Stimulated activated CD4-positive, alpha-beta T cell treated with anti-CD3 and anti-CD28 coated beads, Interleukin-4, amount 100 ng/mL, for 1 hour (primary cell): ENCODE data around the gene ZNF385C.
"Not testable (repeated sequence)": the region's sequence is repeated elsewhere in the genome, so short reads cannot be mapped to it uniquely, and the experiment has no call there.

Experiments
- DNase-seq: peaks from one replicate; pipeline ENCODE4 v3.0.0-alpha.2; 2020

Gene ZNF385C

DNA sequence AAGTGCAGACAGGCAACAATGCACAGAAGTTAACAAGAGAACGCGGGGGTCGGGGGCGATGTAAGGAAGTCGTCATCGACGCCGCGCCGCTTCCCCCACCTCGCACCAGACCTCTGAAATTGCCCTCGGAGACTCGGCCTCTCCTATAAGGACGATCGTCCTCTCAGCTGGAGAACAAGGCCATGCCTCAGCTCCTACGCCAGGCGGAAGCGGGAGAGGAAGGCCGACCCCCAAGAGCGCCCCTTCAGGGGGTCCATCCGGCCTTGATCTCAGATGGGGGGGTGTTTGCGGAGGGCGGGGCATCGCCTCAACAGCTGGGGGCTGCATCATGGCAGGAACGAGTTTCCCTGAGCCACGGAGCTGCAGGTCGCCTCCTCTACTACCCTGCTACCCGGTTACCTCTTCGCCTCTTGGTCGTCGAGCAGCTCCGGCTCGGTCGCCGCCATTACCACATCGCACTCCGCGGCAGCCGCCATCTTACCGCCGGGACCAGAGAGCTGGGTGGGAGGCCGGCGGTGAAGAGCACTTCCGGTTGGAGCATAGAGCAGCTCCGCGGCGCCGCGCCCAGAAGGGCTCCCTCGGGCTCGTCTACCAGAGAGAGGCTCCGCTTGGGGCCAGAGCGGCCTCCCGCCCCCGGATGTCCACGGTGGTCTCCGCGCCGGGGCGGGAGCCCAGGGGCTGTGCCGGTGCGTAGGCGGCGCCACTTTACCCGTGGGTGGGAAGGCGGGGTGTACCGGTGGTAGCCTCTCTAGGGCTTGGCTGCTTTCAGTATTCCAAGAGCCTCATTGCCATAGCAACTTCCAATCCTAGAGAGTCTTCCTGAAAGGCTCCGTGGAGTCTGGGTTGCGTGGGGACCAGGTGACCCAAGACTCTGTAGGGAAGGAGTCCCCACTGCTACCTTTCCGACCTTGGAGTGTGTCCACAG lies 81.1 kb downstream of the ZNF385C start, which contains the start of gene DNAJC7:
Gene DNAJC7, minus strand, starts transcription at position 499 of the 925 bp plus-strand sequence. Its CDS starts 23 bp downstream, at position 476.
- peak; percentile 87 for DNase-seq

DNA sequence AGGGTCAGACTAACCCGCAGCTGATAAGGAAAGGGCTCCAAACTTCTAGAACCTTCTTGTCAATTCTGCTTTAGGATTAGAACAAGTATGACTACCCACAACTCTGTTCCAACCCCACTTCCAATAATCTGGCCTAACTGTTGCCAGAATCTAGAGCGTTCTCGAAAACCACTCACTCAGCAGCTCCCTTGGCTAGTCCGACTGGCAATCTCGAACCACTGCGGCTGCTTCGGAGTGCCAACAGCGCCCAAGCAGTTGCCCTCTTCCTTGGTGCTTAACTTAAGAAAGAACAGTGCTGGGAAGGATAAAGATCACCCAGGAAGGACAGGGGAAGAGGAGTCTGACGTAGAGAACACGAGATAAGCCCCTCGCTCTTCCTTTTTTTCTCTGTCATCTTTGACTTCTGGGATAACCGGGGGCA lies 81.9 kb downstream of the ZNF385C start:
- peak; percentile 18 for DNase-seq

DNA sequence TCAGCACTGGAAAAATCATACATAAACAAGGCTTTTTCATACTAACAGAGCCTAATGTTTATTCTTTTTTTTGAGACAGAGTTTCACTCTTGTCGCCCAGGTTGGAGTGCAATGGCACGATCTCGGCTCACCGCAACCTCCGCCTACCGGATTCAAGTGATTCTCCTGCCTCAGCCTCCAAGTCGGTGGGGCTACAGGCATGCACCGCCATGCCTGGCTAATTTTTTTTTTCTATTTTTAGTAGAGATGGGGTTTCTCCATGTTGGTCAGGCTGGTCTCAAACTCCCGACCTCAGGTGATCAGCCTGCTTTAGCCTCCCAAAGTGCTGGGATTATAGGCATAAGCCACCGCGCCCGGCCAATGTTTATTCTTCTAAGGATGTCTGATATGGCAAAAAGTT lies 84.5 kb downstream of the ZNF385C start:
- not testable (repeated sequence) for DNase-seq

DNA sequence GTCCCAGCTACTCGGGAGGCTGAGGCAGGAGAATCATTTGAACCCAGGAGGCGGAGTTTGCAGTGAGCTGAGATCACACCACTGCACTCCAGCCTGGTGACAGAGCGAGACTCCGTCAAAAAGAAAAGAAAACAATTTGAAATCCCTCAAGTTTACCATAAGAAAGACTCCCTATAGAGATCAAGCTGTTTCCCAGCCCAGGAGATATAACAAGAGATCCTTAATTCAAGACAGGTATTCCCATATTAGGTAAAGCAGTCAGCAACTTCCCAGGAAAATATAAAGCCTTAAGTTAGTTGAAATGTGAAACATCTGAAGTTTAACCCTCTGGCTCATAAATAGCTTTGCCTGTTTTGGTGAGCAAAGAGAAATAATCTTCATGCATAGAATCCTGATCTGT lies 85.9 kb downstream of the ZNF385C start:
- not testable (repeated sequence) for DNase-seq

DNA sequence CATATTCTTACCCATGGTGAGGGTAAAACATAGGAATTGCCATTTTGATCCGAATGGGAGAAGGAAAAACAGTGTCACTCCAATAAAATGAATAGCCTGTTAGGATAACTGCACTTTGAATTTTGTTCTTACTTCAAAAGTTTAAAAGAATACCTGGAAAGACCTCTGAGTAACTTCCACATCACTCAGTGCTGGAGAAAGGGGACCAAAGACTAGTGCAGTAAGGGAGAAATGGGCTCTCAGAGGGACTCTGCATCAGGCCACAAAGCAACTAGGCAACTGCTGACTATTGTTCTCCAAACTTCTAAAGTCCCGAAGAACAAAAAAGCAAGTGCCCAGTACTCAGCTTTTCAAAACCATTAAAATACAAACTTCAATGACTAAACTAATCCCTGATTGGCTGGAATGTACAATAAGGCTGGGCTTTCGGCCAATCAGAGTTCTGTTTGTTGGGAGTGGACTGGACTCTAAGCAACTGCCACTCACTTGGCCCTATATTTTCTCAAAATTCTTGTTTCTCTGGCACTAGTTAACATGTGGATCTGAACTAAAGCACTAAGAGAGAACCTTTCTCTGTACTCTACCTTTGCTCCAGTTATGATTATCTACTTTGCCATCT lies 87.3 kb downstream of the ZNF385C start:
- no peak for DNase-seq

DNA sequence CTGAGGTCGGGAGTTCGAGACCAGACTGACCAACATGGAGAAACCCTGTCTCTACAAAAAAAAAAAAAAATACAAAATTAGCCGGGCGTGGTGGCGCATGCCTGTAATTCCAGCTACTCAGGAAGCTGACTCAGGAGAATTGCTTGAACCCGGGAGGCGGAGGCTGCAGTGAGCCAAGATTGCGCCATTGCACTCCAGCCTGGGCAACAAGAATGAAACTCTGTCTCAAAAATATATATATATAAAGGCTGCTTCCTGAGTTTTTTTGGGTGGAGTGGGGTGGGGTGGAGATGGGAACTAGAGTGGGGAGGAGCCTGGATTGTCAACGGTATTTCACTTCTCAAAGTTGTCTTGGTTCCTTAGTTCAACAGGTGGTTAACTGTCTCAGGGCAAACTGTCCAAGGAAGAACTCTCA lies 88.0 kb downstream of the ZNF385C start:
- not testable (repeated sequence) for DNase-seq

DNA sequence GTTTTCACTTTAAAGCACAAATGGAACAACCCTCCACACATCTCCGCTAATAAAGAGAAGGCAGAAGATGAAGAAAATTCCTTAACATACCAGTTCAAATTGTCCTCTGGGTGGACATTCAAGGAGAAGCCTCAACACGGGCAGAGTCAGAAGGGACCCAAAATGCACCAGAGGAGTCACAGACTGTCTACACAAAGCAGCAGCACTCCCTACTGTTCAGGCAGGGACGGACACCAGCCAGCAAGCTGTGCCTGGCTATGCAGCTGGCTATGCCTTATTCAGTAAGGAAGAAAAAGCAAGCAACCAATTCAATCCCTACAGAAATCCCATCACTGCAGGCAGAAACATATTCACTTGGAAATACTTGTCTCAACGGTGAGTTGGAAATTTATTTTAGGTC lies 89.1 kb downstream of the ZNF385C start:
- DNase-seq = no peak

DNA sequence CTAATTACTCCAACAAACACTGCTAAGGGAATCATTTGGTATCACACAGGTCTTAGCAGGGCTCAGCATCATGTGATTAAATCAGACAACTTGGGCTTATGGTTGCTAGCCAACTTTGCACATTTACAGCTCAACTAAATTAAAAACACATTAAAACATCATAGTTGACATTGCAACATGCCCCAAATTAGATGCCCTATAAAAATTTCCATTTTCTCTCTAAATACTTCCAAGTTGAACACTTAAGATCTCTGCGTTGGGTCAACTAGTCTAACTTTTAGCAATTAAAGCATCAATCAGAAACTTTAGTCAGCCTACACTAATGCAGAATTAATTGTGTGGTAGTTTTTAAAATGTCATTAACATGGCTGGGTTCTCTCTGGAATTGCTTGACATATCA lies 93.1 kb downstream of the ZNF385C start:
- no peak for DNase-seq

DNA sequence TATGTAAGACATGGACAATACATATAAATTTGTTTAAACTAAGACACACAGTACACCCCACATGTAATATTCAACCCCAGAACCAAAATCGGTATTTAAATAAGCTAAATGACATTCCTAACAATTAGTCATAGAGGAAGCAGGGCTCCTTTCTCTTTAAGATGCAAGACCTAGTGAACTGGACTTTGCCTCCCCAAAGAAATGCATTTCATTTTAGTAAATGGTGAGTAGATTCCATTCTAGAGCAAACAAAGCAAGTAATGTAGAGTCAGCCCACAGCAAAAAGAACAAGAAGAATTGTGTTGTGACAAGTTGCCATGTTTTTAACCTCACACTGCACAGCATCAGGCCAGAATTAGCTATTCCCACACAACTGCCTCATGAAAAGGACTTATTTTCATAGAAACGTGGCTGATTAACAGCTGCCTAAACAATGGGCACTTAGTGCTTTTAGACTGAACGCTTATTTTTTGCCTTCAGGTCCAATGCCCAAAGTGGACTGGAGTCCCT lies 95.4 kb downstream of the ZNF385C start:
- DNase-seq = no peak

DNA sequence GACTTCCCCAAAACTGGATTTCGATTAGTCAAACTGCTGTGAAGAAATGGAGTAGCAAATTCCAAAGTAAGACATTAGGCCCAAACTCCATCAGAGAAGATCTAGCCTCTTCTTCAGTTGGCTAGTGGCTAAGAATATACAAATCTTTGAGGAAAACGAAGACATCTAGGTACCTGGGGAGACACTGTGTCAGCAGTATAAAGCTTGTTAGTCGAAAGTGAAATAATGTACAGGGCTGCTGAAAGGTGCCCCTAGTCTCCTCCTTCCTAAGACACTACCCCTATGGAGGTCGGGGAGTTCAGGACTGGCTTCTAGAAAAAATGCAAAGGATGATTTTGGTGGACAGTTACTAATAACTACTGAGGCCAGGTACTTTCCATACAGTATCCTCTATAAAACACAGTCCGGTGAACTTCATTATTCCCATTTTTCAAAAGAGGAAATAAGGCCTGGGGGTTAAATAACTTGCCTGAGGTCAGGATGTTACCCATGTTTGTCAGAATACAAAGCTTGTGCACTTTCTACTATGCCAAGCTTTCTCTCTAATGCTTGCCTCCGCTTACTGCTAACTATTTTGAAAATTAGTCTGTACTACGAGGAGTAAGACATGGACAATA lies 96.0 kb downstream of the ZNF385C start:
- DNase-seq = no peak

DNA sequence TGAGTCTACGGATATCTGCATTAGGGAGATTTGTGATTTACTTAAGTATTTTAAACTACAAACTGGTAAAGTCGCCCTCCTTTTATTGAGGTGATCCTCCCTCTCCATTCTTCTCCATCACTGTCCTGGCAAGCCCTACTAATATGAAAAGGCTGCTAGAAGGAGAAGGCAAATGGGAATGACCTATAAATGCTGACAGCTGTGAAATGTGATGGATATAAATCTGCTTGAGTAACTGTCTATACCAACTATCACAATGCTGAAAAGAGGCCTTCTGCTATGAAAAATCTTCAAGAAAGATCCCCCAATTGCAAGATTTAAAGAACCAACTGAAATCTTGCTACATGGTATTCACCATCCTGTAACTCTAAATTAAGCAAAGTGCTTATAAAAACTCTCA lies 96.5 kb downstream of the ZNF385C start:
- DNase-seq = no peak

DNA sequence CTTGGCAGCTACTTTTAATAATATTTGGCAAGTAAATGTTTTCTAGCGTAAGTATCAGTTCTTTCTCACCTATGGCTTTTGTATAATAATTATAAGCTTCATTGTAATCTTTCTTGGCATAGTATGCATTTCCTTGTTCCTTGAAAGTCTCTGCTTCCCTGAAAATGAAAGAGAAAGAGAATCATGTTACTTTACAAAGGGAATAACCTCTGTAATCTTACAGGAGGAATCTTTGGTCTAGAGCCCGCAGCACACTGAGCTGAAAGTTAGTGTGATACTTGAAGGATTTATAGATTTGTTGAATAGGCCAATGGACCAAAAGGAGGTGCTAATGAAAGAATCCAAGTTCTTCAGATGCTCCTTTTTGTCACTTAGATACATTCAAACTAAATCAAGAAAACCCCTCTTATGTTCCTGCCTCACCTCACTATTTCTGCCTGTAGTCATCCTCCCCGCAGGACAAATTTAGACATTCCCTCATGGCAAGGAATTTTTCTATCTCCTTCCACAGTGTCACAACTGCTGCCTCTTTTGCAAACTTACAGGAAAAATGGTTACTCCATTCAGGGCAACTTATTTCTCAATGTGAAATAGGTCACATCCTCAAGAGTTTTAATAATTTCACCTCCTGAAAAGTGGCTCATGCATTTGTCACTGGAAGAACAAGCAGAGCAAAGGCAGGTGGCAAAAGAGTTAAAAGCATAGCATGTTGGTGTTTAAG lies 97.7 kb downstream of the ZNF385C start:
- no peak for DNase-seq

DNA sequence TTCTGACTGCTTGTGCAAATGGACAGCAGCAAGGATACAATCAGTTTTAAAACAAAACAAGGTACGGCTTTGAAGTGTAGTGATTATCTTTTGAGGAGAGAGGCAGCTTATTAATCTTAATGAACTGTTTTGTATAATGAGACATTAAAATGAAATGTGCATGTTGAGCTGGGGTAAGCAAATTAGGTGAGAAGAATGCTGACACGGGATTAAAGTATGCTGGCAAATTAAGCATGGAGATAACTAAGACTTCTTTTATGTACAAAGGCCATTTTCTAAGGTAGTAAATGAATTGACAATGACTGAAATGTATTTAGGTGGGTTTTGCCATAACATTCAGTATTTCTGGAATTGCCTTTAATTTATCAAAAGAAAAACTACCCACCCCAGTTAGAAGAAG lies 99.8 kb downstream of the ZNF385C start:
- DNase-seq = no peak

DNA sequence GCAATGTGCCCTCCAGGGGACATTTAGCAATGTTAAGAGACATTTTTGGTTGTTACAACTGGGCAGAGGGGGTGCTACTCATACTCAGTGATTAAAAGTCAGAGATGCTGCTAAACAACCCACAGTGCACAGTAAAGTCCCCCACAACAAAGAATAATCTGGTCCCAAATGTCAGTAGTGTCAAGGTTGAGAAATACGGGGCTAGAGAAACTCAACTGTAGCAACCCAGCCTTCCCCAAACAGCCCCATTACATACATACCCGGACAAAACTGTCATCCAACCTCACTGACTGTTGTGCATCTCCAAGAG lies 101.5 kb downstream of the ZNF385C start:
- no peak for DNase-seq

DNA sequence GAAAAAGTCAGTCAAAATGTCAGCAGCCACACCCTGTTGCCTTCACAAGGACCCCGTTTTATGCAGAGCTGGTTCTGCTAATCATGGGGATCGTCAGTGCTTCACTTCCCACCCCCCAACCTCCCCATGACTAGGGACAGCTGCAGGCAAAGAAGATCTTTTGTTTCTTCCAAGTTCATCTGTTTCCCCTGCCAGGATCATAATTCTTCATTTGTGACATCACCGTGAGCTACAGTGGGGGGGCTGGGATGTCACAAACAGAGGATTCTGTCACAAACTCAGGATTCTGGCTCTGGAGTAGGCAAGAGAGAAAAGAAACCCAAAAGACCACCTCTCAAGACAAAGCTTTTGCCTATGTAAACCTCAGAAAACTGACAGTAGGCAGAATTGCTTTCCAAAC lies 105.7 kb downstream of the ZNF385C start:
- DNase-seq = no peak

DNA sequence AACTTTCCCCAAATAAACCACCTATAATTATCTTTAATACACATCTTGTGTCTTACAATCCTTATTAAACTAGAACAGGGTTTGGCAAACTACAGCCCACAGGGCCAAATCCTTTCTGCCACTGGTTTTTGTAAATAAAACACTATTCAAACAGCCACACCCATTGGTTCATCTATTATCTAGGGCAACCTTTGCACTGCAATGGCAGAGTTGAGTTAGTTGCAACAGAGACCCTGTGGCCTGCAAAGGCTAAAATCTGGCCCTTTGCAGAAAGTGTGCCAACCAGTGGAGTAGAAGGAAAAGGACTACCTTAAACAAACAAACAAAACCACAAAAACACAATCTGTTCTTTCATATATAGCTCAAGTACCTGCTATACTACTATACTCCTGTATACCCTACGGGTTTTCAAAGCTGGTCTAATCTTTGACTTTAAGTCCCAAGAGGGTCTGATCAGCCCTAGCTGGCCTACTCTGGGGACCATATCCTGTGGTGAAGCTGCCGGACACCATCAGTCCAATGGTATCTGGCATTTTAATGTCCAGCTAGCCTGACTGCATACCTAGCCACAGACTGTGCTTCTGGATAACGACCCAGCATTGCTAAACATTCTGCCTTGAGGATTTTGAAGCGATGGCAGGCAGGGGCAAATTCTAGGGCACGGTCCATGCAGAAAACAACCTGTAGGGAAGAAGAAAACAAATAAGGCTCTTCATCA lies 108.4 kb downstream of the ZNF385C start:
- no peak for DNase-seq

DNA sequence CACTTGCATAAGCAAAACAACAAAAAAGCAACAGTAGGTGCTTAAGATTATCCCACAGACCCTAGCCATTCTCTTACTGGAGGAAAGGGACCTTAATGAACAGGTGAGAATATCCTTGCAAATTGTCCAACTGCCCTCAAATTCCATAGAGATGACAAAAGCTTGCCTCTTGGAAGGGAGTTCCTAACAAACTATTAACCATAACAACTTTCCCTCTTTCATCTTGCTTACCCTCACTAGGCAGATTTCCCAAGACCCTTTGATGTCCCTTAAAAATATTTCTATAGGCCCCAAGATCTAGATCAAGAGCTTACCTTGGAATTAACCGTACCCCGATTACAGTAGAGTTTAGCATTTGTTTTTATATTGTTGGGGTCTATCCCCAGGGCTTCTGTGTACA lies 109.9 kb downstream of the ZNF385C start:
- no peak for DNase-seq

DNA sequence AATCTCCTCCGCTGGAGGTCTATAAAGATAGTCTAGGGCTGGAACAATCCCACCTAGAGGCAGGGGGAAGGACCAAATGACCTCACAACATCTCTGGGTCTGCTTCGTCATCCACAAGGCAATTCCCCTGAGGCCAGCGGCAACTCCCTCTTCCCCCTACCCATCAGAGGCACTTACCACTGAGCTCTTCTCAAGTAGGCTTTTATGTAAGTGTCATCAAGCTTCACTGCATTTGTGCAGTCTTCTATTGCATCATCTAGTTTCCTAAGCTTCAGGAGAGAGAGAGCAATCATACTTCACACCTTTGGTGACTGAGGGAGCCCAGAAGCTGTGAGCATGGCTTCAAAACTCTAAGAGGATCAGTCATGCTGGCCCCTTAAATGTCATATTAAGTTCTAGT lies 110.6 kb downstream of the ZNF385C start:
- DNase-seq = no peak

DNA sequence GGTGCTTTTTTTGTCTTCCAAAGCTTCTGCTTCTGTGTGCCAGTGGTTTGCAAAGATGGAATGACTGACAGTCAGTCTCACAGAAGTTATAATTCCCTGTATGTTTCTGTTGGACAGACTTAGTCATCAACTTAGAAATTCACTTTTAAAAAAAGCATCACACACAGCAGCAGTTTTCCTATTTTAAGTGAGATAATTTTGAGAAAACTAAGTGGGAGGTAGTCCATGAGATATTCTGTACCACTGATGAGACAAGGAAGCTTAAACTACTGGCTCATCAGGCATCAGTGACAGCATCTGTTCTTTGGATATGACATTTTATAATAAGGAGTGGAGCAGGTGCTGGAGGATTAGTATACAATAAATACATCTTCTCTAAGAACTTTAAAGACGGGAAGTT lies 111.6 kb downstream of the ZNF385C start:
- no peak for DNase-seq

DNA sequence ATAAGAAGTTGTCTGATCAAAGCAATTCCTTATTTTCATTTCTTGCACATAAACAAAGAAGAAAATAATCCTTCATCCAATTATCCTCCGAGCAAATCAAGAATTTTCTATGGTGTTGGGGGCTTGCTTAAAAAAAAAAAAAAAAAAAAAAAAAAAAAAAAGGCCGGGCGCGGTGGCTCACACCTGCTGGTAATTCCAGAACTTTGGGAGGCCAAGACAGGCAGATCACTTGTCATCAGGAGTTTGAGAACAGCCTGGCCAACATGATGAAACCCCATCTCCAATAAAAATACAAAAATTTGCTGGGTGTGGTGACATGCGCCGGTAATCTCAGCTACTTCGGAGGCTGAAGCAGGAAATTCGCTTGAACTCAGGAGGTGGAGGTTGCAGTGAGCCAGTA lies 112.4 kb downstream of the ZNF385C start:
- no peak for DNase-seq

DNA sequence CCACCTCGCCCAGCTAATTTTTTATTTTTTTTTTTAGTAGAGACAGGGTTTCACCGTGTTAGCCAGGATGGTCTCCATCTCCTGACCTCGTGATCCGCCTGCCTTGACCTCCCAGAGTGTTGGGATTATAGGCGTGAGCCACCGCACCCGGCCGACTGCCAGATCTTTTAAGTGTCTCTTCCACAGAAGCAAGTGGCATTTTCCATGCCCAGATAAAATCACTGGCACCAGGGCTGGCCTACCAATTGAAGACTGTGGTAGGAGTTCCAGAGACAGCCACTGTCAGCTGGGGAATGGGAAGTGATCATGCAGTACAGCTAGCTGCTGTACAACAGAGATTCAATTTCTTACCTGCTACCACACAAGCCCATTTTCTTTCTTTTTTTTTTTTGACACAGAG lies 113.8 kb downstream of the ZNF385C start:
- no peak for DNase-seq

DNA sequence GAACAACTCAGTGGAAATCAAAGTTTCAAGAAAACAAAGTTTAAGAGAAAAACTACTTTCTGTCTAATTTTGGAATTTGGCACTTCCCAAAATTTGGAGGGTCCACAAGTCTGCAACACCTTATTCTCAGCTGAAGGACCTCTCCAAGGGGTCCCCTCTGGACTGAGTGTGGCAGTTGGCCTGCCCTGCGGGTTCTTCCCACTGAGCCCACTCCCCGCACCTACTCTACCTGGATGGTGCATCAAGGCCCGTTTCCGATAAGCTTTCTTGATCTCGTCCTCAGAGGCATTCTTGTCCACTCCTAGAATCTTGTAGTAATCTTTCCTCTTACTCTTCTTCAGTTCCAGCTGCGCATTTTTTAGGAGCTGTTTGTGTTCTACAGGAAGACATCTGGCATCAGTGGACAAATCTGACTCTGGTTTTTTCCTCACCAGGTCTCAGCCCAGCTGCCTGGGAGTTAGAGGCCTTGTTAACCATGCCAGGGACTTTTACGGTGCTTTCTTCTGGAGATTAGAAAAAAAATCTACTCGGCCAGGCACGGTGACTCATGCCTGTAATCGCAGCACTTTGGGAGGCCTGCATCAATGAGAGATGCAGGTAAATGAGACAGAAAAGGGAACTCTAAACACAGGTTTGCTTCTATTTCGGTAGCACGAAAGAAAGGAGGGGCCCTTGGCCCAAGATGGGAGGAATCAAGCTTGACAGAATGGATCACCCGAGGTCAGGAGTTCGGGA lies 116.1 kb downstream of the ZNF385C start:
- no peak for DNase-seq
